GM12878 (cell line): ENCODE data around the gene MYT1.

ENCODE experiments used
- REST ChIP-seq: IDR thresholded peaks from 2 replicates; pipeline ENCODE4 v1.6.1; 2012; ENCODE audit warnings: mild to moderate bottlenecking, low read depth, low read length
- TF ChIP-seq, protein P1 (sequence below), 3 experiments: IDR thresholded peaks in 2 of 3; conservative IDR thresholded peaks in 1 of 3; 2 replicates each; pipeline ENCODE4 v1.5.1; 2011; ENCODE audit warnings: low read depth in 3 of 3, low read length in 3 of 3, mild to moderate bottlenecking in 3 of 3, control low read depth in 2 of 3, moderate library complexity in 2 of 3, inconsistent platforms in 1 of 3, mixed read lengths in 1 of 3; ENCODE audit not compliant: control insufficient read depth in 2 of 3, insufficient read depth in 1 of 3; ENCODE audit errors: extremely low read depth in 1 of 3
- TF ChIP-seq, protein P2 (sequence below): IDR thresholded peaks from 2 replicates; pipeline ENCODE4 v1.6.1; 2011; ENCODE audit warnings: borderline replicate concordance, low read depth, mild to moderate bottlenecking, moderate library complexity, mixed read lengths, low read length; ENCODE audit not compliant: insufficient read depth; ENCODE audit errors: extremely low read length

DNA sequence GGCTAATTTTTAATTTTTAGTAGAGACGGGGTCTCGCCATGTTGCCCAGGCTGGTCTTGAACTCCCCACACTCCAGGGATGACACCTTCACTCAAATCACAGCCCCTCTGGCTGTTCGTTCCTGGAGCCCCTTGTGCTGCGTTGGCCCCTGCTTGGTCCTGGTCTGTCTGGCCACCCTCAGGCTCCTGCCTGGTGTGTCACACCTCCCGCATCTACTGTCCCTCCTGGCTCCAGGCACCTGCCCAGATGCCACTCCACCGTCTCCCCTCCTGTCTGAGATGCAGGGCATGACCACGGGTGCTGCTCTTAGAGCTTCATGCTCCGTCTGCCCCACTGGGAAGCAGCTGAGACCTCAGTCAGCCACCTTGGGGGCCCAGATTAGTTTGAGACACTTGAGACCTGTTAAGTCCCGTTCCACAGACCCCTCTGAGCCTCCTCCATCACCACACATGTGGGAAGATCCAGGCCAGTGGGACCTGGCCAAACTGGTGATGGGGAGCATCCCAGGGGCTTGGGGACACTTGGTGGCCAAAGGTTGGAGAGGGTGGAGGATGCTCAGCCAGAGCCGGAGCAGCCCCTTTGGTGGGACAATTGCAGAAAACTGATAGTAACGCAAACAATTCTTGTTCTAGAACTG is 35.0 kb upstream of the MYT1 start:
- TF ChIP-seq, protein P1, sequence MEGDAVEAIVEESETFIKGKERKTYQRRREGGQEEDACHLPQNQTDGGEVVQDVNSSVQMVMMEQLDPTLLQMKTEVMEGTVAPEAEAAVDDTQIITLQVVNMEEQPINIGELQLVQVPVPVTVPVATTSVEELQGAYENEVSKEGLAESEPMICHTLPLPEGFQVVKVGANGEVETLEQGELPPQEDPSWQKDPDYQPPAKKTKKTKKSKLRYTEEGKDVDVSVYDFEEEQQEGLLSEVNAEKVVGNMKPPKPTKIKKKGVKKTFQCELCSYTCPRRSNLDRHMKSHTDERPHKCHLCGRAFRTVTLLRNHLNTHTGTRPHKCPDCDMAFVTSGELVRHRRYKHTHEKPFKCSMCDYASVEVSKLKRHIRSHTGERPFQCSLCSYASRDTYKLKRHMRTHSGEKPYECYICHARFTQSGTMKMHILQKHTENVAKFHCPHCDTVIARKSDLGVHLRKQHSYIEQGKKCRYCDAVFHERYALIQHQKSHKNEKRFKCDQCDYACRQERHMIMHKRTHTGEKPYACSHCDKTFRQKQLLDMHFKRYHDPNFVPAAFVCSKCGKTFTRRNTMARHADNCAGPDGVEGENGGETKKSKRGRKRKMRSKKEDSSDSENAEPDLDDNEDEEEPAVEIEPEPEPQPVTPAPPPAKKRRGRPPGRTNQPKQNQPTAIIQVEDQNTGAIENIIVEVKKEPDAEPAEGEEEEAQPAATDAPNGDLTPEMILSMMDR (IDR thresholded peaks at IDR 0.05 in 2 of 3, conservative IDR thresholded peaks at IDR 0.05 in 1 of 3; ENCODE audit: control insufficient read depth in 2 of 3, extremely low read depth in 1 of 3, insufficient read depth in 1 of 3, low read depth in 3 of 3, low read length in 3 of 3): no peak
- TF ChIP-seq, protein P2, sequence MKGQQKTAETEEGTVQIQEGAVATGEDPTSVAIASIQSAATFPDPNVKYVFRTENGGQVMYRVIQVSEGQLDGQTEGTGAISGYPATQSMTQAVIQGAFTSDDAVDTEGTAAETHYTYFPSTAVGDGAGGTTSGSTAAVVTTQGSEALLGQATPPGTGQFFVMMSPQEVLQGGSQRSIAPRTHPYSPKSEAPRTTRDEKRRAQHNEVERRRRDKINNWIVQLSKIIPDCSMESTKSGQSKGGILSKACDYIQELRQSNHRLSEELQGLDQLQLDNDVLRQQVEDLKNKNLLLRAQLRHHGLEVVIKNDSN: no peak
- TF ChIP-seq REST: no peak
